WTC11 (cell line): Measurements from ENCODE around the gene PTPRN2. TPM values are rescaled to one million over a fixed set of nuclear protein-coding genes. Genes with fewer than 3 reads are reported as not detected.

ENCODE experiments used
- ATAC-seq: fragments of 200-7000 bp; cut with Tn5 transposase; 2 replicates; pipeline ENCODE4 v1.10.0; 2021; ENCODE audit warnings: mild to moderate bottlenecking, moderate library complexity
- CTCF ChIA-PET: fragments of 300-600 bp; sonication (Branson Sonifier 250); formaldehyde crosslinking; loops from one replicate; lab custom pipeline; 2021; ENCODE audit warnings: antibody characterized with exemption; lab: Charles Lee
- POLR2A ChIA-PET: fragments of 350-600 bp; sonication (Branson Sonifier 250); formaldehyde crosslinking; loops from one replicate; lab custom pipeline; 2021; ENCODE audit warnings: antibody characterized with exemption; lab: Charles Lee
- DNase-seq: peaks from one replicate; pipeline ENCODE4 v3.0.0; 2021; ENCODE audit warnings: low spot score
- H3K27ac Mint-ChIP-seq: 2 replicates; pipeline ENCODE4 v1.8.0; 2021; ENCODE audit warnings: mixed read lengths
- H3K27me3 Mint-ChIP-seq: 2 replicates; pipeline ENCODE4 v1.8.0; 2021; ENCODE audit warnings: low read depth, mild to moderate bottlenecking, moderate library complexity, mixed read lengths
- H3K36me3 Mint-ChIP-seq: 2 replicates; pipeline ENCODE4 v1.8.0; 2021; ENCODE audit warnings: mixed read lengths
- H3K4me1 Mint-ChIP-seq: 2 replicates; pipeline ENCODE4 v1.8.0; 2022; ENCODE audit warnings: mixed read lengths
- H3K4me3 Mint-ChIP-seq: 2 replicates; pipeline ENCODE4 v1.8.0; 2021; ENCODE audit warnings: mild to moderate bottlenecking, moderate library complexity, mixed read lengths
- H3K9me3 Mint-ChIP-seq: 2 replicates; pipeline ENCODE4 v1.8.0; 2021; ENCODE audit warnings: mixed read lengths
- ATF1 ChIP-seq: sonication (generic); formaldehyde crosslinking; IDR thresholded peaks from 2 replicates; pipeline ENCODE4 v1.8.1; 2023; ENCODE audit warnings: mild to moderate bottlenecking, moderate library complexity, missing genetic modification reagents
- ATF2 ChIP-seq: sonication (generic); formaldehyde crosslinking; IDR thresholded peaks from 2 replicates; pipeline ENCODE4 v1.8.1; 2022; ENCODE audit warnings: low read depth, missing genetic modification reagents, borderline replicate concordance
- ATF3 ChIP-seq: sonication (generic); formaldehyde crosslinking; conservative IDR thresholded peaks from 2 replicates; pipeline ENCODE4 v1.8.1; 2022; ENCODE audit warnings: mild to moderate bottlenecking, missing genetic modification reagents
- CREM ChIP-seq: sonication (generic); formaldehyde crosslinking; IDR thresholded peaks from 2 replicates; pipeline ENCODE4 v1.8.1; 2022; ENCODE audit warnings: mild to moderate bottlenecking, missing genetic modification reagents, moderate library complexity
- E2F4 ChIP-seq: sonication (generic); formaldehyde crosslinking; IDR thresholded peaks from 2 replicates; pipeline ENCODE4 v1.8.1; 2022; ENCODE audit warnings: low read depth, mild to moderate bottlenecking, moderate library complexity, missing genetic modification reagents, borderline replicate concordance
- EMX1 ChIP-seq: fragments of 250-450 bp; sonication (Bioruptor Pico); IDR thresholded peaks from 2 replicates; pipeline ENCODE4 v1.8.0; 2021; ENCODE audit warnings: mild to moderate bottlenecking
- ERG ChIP-seq: fragments of 250-450 bp; sonication (Bioruptor Pico); IDR thresholded peaks from 2 replicates; pipeline ENCODE4 v1.8.0; 2021; ENCODE audit warnings: mild to moderate bottlenecking
- ETV6 ChIP-seq: sonication (generic); formaldehyde crosslinking; IDR thresholded peaks from 2 replicates; pipeline ENCODE4 v1.8.1; 2022; ENCODE audit warnings: mild to moderate bottlenecking, missing genetic modification reagents
- FOXJ3 ChIP-seq: sonication (generic); formaldehyde crosslinking; IDR thresholded peaks from 2 replicates; pipeline ENCODE4 v1.9.0; 2021; ENCODE audit warnings: missing genetic modification reagents, mild to moderate bottlenecking, borderline replicate concordance
- GRHL2 ChIP-seq: fragments of 250-450 bp; sonication (Bioruptor Pico); IDR thresholded peaks from 2 replicates; pipeline ENCODE4 v1.8.0; 2022; ENCODE audit warnings: mild to moderate bottlenecking, moderate library complexity; ENCODE audit not compliant: insufficient replicate concordance, severe bottlenecking
- JAZF1 ChIP-seq: fragments of 250-450 bp; sonication (Bioruptor Pico); IDR thresholded peaks from 2 replicates; pipeline ENCODE4 v1.9.0; 2021; ENCODE audit warnings: moderate library complexity, mild to moderate bottlenecking, inconsistent platforms
- OVOL2 ChIP-seq: fragments of 250-450 bp; sonication (Bioruptor Pico); IDR thresholded peaks from 2 replicates; pipeline ENCODE4 v1.9.0; 2021; ENCODE audit warnings: mild to moderate bottlenecking, borderline replicate concordance
- PRRX2 ChIP-seq: fragments of 250-450 bp; sonication (Bioruptor Pico); IDR thresholded peaks from 2 replicates; pipeline ENCODE4 v1.8.0; 2021; ENCODE audit warnings: mild to moderate bottlenecking
- RELA ChIP-seq: sonication (generic); formaldehyde crosslinking; IDR thresholded peaks from 2 replicates; pipeline ENCODE4 v1.8.1; 2022; ENCODE audit warnings: missing genetic modification reagents, mild to moderate bottlenecking, borderline replicate concordance
- SP1 ChIP-seq: sonication (generic); formaldehyde crosslinking; conservative IDR thresholded peaks from 2 replicates; pipeline ENCODE4 v1.8.1; 2022; ENCODE audit warnings: missing genetic modification reagents
- STAT6 ChIP-seq: sonication (generic); formaldehyde crosslinking; conservative IDR thresholded peaks from 2 replicates; pipeline ENCODE4 v1.8.1; 2023; ENCODE audit warnings: mild to moderate bottlenecking, low read depth, missing genetic modification reagents, moderate library complexity
- USF2 ChIP-seq: sonication (generic); formaldehyde crosslinking; IDR thresholded peaks from 2 replicates; pipeline ENCODE4 v1.8.1; 2023; ENCODE audit warnings: mild to moderate bottlenecking, missing genetic modification reagents, moderate library complexity
- ZBTB21 ChIP-seq: sonication (generic); formaldehyde crosslinking; IDR thresholded peaks from 2 replicates; pipeline ENCODE4 v1.8.1; 2023; ENCODE audit warnings: mild to moderate bottlenecking, missing genetic modification reagents, borderline replicate concordance
- ZBTB43 ChIP-seq: sonication (generic); formaldehyde crosslinking; IDR thresholded peaks from 2 replicates; pipeline ENCODE4 v1.8.1; 2023; ENCODE audit warnings: mild to moderate bottlenecking, missing genetic modification reagents
- ZNF671 ChIP-seq: fragments of 250-450 bp; sonication (Bioruptor Pico); IDR thresholded peaks from 2 replicates; pipeline ENCODE4 v1.8.0; 2021; ENCODE audit warnings: mild to moderate bottlenecking
- total RNA-seq: library from RNA; stranded (reverse); gene quantifications from 3 replicates; pipeline ENCODE4 v1.2.3, GENCODE V29; 2021

Gene PTPRN2
- total RNA-seq, 1 experiment from 2014 or later: 4.7 TPM

GRCh38 chr7:157738066-157738460 lies 849.6 kb downstream of the PTPRN2 start (continued):
- TF ChIP-seq ATF2 (CRISPR knock-in tag) (no peak), ZBTB21 (no peak), PRRX2 (no peak)

- peaks cover 31% of the 10 kb centered on the region for H3K36me3 Mint-ChIP-seq
- POLR2A ChIA-PET: interaction anchor here (0.7 kb wide), 1 partner anchor 262 kb away, joined by 3 read pairs; no protein-coding TSS in a partner anchor
- TF ChIP-seq GRHL2: no peak
- no peak for TF ChIP-seq ZNF671 (CRISPR knock-in tag)
- no peak for TF ChIP-seq ATF3 (CRISPR knock-in tag)
- no peak for TF ChIP-seq RELA (CRISPR knock-in tag)
- no peak for TF ChIP-seq CREM (CRISPR knock-in tag)
- TF ChIP-seq SP1: no peak
- TF ChIP-seq EMX1 (CRISPR knock-in tag): no peak
- no peak for TF ChIP-seq E2F4
- TF ChIP-seq, all 79 proteins: peak for 0
- Mint-ChIP-seq H3K27me3 (peaks cover 16% of the 10 kb centered on the region), H3K9me3 (peaks cover 28% of the 10 kb centered on the region), H3K4me1 (peaks cover 4% of the 10 kb centered on the region; the same call in 1 of the 2 replicates), H3K4me3 (no peak overlapping the region), H3K27ac (no peak overlapping the region; the same call in 1 of the 2 replicates)
- ATAC-seq (peak; percentile 16; the same call in 1 of the 2 replicates), DNase-seq (no peak)
- CTCF ChIA-PET: no interaction called here
Measured at GRCh38 chr7:157737151-157738065, 850.2 kb downstream of the PTPRN2 start.

GRCh38 chr7:157736341-157736740 lies 851.3 kb downstream of the PTPRN2 start:
- Mint-ChIP-seq H3K4me3 (no peak overlapping the region), H3K27me3 (peaks cover 13% of the 10 kb centered on the region), H3K9me3 (peaks cover 20% of the 10 kb centered on the region), H3K27ac (no peak overlapping the region), H3K4me1 (peaks cover 4% of the 10 kb centered on the region; the same call in 1 of the 2 replicates), H3K36me3 (peaks cover 24% of the 10 kb centered on the region)
- DNase-seq: no peak
- ChIA-PET CTCF (no interaction called here), POLR2A (no interaction called here)
- no peak for ATAC-seq
- TF ChIP-seq ERG (CRISPR knock-in tag) (no peak), ETV6 (CRISPR knock-in tag) (no peak), USF2 (CRISPR knock-in tag) (no peak), STAT6 (CRISPR knock-in tag) (no peak), JAZF1 (CRISPR knock-in tag) (no peak), FOXJ3 (CRISPR knock-in tag) (no peak), ZBTB43 (CRISPR knock-in tag) (no peak), OVOL2 (CRISPR knock-in tag) (no peak), ATF1 (CRISPR knock-in tag) (no peak), E2F4 (no peak)
